Measurements from ENCODE around the gene NEK4.

- TF ChIP-seq CTCF (IDR thresholded peaks at IDR 0.05) (no peak), POLR2A (IDR thresholded peaks at IDR 0.05) (no peak)
Observed at GRCh38 chr3:52779011-52779836, 8.5 kb upstream of the NEK4 start.

Data from adrenal gland (tissue), 5 donors.